Endodermal cell (in vitro differentiated cells): ENCODE data around the gene BPIFB2. TPM values are rescaled to one million over a fixed set of nuclear protein-coding genes. Genes with fewer than 3 reads are reported as not detected.
A peak's percentile ranks its signal among the peaks of the same experiment; 100 is the strongest.

Source experiments
- DNase-seq: peaks from one replicate; pipeline ENCODE4 v3.0.0-alpha.2; 2017
- H3K27ac ChIP-seq: 2 replicates; pipeline ENCODE4 v1.5.1; 2013; ENCODE audit warnings: mild to moderate bottlenecking, low read depth, low read length, moderate library complexity
- H3K27me3 ChIP-seq: 2 replicates; pipeline ENCODE4 v1.6.1; 2013; ENCODE audit warnings: mild to moderate bottlenecking, low read length, moderate library complexity; ENCODE audit not compliant: insufficient read depth, control insufficient read depth, poor library complexity, severe bottlenecking
- H3K36me3 ChIP-seq: 2 replicates; pipeline ENCODE4 v1.7.0; 2013; ENCODE audit warnings: mild to moderate bottlenecking, low read length, moderate library complexity; ENCODE audit not compliant: control insufficient read depth, insufficient read depth
- H3K4me1 ChIP-seq: one replicate; pipeline ENCODE4 v1.7.0; 2013; ENCODE audit warnings: low read length; ENCODE audit not compliant: control insufficient read depth, insufficient read depth
- H3K4me3 ChIP-seq: 2 replicates; pipeline ENCODE4 v1.5.1; 2013; ENCODE audit warnings: mild to moderate bottlenecking, low read length, moderate library complexity
- H3K9ac ChIP-seq: 2 replicates; pipeline ENCODE4 v1.6.1; 2013; ENCODE audit warnings: mild to moderate bottlenecking, low read length, moderate library complexity; ENCODE audit not compliant: poor library complexity, severe bottlenecking; ENCODE audit errors: extremely low read depth
- H3K9me3 ChIP-seq: 2 replicates; pipeline ENCODE4 v1.6.1; 2013; ENCODE audit warnings: mild to moderate bottlenecking, low read length, moderate library complexity; ENCODE audit not compliant: control insufficient read depth
- H3K27ac Mint-ChIP-seq: 2 replicates; pipeline ENCODE4 v1.8.0; 2020; ENCODE audit warnings: mixed read lengths
- H3K27me3 Mint-ChIP-seq: 2 replicates; pipeline ENCODE4 v1.8.0; 2021; ENCODE audit warnings: mild to moderate bottlenecking, mixed read lengths; ENCODE audit not compliant: insufficient read depth
- H3K36me3 Mint-ChIP-seq: 2 replicates; pipeline ENCODE4 v1.8.0; 2020; ENCODE audit warnings: low read depth, mixed read lengths
- H3K4me1 Mint-ChIP-seq: 2 replicates; pipeline ENCODE4 v1.8.0; 2020; ENCODE audit warnings: mixed read lengths
- H3K4me3 Mint-ChIP-seq: 2 replicates; pipeline ENCODE4 v1.8.0; 2020; ENCODE audit warnings: mild to moderate bottlenecking, moderate library complexity, mixed read lengths
- H3K9me3 Mint-ChIP-seq: 2 replicates; pipeline ENCODE4 v1.8.0; 2020; ENCODE audit warnings: mild to moderate bottlenecking, mixed read lengths
- WGBS, 2 experiments: methylation state at CpG; one replicate each; pipeline versions ENCODE4 v1.1.5 to v1.1.7; 2013; ENCODE audit warnings: missing lambda C conversion rate in 2 of 2, mixed read lengths in 1 of 2; ENCODE audit not compliant: insufficient coverage in 1 of 2, insufficient read length in 1 of 2; 5-methylcytosine and 5-hydroxymethylcytosine counted together
- total RNA-seq, 2 donors: library from RNA; stranded (reverse); fragmentation: NEBNext Ultra II Directional in 1 of 2; extraction: Animal tissue kit (Norgen Biotek cat#: 25700) in 1 of 2; gene quantifications; 2 replicates in 1 of 2; 3 replicates in 1 of 2; pipeline ENCODE4 v1.2.1, GENCODE V29; 2021
- TF ChIP-seq, protein P1 (sequence below): fragments of 200-600 bp; sonication (generic); conservative IDR thresholded peaks from 2 replicates; pipeline ENCODE4 v1.5.0; 2021; ENCODE audit warnings: antibody characterized with exemption, mild to moderate bottlenecking

Gene BPIFB2
- total RNA-seq, 2 donors from 2014 or later: not detected

- H3K9me3 Mint-ChIP-seq: peaks cover 14% of the 10 kb centered on the region
- WGBS, 2 experiments: 94 to 95% methylated on average over 6 of the region's 6 CpGs
- no peaks in the 10 kb centered on the region for H3K36me3 Mint-ChIP-seq
- H3K27me3 Mint-ChIP-seq: no peaks in the 10 kb centered on the region
- H3K27me3 ChIP-seq: no peaks in the 10 kb centered on the region
- H3K4me1 ChIP-seq: peaks cover 6% of the 10 kb centered on the region
- no peak for DNase-seq
- H3K4me3 ChIP-seq: no peak overlapping the region
- TF ChIP-seq, protein P1, sequence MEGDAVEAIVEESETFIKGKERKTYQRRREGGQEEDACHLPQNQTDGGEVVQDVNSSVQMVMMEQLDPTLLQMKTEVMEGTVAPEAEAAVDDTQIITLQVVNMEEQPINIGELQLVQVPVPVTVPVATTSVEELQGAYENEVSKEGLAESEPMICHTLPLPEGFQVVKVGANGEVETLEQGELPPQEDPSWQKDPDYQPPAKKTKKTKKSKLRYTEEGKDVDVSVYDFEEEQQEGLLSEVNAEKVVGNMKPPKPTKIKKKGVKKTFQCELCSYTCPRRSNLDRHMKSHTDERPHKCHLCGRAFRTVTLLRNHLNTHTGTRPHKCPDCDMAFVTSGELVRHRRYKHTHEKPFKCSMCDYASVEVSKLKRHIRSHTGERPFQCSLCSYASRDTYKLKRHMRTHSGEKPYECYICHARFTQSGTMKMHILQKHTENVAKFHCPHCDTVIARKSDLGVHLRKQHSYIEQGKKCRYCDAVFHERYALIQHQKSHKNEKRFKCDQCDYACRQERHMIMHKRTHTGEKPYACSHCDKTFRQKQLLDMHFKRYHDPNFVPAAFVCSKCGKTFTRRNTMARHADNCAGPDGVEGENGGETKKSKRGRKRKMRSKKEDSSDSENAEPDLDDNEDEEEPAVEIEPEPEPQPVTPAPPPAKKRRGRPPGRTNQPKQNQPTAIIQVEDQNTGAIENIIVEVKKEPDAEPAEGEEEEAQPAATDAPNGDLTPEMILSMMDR: no peak
- H3K27ac Mint-ChIP-seq: no peak overlapping the region
- no peak overlapping the region for H3K9ac ChIP-seq
- H3K9me3 ChIP-seq: no peaks in the 10 kb centered on the region
- no peaks in the 10 kb centered on the region for H3K36me3 ChIP-seq
- H3K4me3 Mint-ChIP-seq: no peak overlapping the region
- peak overlapping the region; percentile 36 for H3K27ac ChIP-seq
- H3K4me1 Mint-ChIP-seq: peaks cover 37% of the 10 kb centered on the region
These were observed 26.5 kb upstream of the BPIFB2 start for GRCh38 chr20:32980990-32981389.

- H3K27ac ChIP-seq: no peak overlapping the region
- WGBS, 2 experiments: 90 to 94% methylated on average over 9 to 10 of the region's 10 CpGs
- no peak for DNase-seq
- H3K27me3 ChIP-seq: no peaks in the 10 kb centered on the region
- Mint-ChIP-seq H3K36me3 (no peaks in the 10 kb centered on the region), H3K27ac (no peak overlapping the region), H3K4me1 (peaks cover 24% of the 10 kb centered on the region), H3K4me3 (no peak overlapping the region), H3K9me3 (peaks cover under 1% of the 10 kb centered on the region), H3K27me3 (no peaks in the 10 kb centered on the region)
- H3K36me3 ChIP-seq: no peaks in the 10 kb centered on the region
- H3K4me3 ChIP-seq: no peak overlapping the region
- H3K9ac ChIP-seq: no peak overlapping the region
- H3K9me3 ChIP-seq: no peaks in the 10 kb centered on the region
- H3K4me1 ChIP-seq: no peaks in the 10 kb centered on the region
- TF ChIP-seq, protein P1: no peak
These were observed 24.7 kb upstream of the BPIFB2 start for GRCh38 chr20:32982617-32983458.

GRCh38 chr20:32983459-32984112, 23.9 kb upstream of the BPIFB2 start:
- Histone ChIP-seq H3K27ac (no peak overlapping the region), H3K9me3 (no peaks in the 10 kb centered on the region), H3K36me3 (no peaks in the 10 kb centered on the region), H3K9ac (no peak overlapping the region), H3K4me1 (no peaks in the 10 kb centered on the region), H3K4me3 (no peak overlapping the region), H3K27me3 (no peaks in the 10 kb centered on the region)
- H3K36me3 Mint-ChIP-seq: no peaks in the 10 kb centered on the region
- TF ChIP-seq, protein P1: no peak
- peaks cover 21% of the 10 kb centered on the region for H3K4me1 Mint-ChIP-seq
- no peaks in the 10 kb centered on the region for H3K9me3 Mint-ChIP-seq
- no peak overlapping the region for H3K27ac Mint-ChIP-seq
- WGBS, 2 experiments: 87 to 88% methylated on average over 9 to 12 of the region's 12 CpGs
- DNase-seq: no peak
- no peaks in the 10 kb centered on the region for H3K27me3 Mint-ChIP-seq
- no peak overlapping the region for H3K4me3 Mint-ChIP-seq
